NCI-H1417 (cell line): Measurements from ENCODE around the gene API5.

Experiments used
- DNase-seq, 3 experiments: peaks; one replicate each; lab custom pipeline; 2025; lab: John Stamatoyannopoulos, UW

Gene API5

GRCh38 chr11:43359422-43359818 is 47.6 kb downstream of the API5 start:
- DNase-seq: peak in 1 of 3 experiments; percentile 69

- DNase-seq: no peak
Observed at GRCh38 chr11:43360361-43361032, 48.7 kb downstream of the API5 start.

- no peak for DNase-seq
Observed at GRCh38 chr11:43366677-43367076, 54.9 kb downstream of the API5 start.

GRCh38 chr11:43367382-43368178 is 55.8 kb downstream of the API5 start:
- no peak for DNase-seq

GRCh38 chr11:43376065-43376464 is 64.3 kb downstream of the API5 start:
- no peak for DNase-seq

- DNase-seq: no peak
Observed at GRCh38 chr11:43376594-43376993, 64.8 kb downstream of the API5 start.

GRCh38 chr11:43377389-43377788 is 65.6 kb downstream of the API5 start:
- no peak for DNase-seq

GRCh38 chr11:43378897-43379296 is 67.1 kb downstream of the API5 start:
- DNase-seq: no peak

GRCh38 chr11:43381802-43382201 is 70.0 kb downstream of the API5 start:
- no peak for DNase-seq

- no peak for DNase-seq
Observed at GRCh38 chr11:43382614-43383013, 70.8 kb downstream of the API5 start.

- DNase-seq: no peak
Observed at GRCh38 chr11:43384393-43384792, 72.6 kb downstream of the API5 start.

- DNase-seq: no peak
Observed at GRCh38 chr11:43392713-43393112, 80.9 kb downstream of the API5 start.

GRCh38 chr11:43393765-43394355 is 82.1 kb downstream of the API5 start:
- no peak for DNase-seq
